ENCODE data around the gene SGIP1. TPM values are rescaled to one million over a fixed set of nuclear protein-coding genes. Genes with fewer than 3 reads are reported as not detected.
A peak's percentile ranks its signal among the peaks of the same experiment; 100 is the strongest.

The SGIP1 gene
- polyA plus RNA-seq, 1 of the 3 experiments (the other 2 are of a cell fraction): 15.5 TPM

DNA sequence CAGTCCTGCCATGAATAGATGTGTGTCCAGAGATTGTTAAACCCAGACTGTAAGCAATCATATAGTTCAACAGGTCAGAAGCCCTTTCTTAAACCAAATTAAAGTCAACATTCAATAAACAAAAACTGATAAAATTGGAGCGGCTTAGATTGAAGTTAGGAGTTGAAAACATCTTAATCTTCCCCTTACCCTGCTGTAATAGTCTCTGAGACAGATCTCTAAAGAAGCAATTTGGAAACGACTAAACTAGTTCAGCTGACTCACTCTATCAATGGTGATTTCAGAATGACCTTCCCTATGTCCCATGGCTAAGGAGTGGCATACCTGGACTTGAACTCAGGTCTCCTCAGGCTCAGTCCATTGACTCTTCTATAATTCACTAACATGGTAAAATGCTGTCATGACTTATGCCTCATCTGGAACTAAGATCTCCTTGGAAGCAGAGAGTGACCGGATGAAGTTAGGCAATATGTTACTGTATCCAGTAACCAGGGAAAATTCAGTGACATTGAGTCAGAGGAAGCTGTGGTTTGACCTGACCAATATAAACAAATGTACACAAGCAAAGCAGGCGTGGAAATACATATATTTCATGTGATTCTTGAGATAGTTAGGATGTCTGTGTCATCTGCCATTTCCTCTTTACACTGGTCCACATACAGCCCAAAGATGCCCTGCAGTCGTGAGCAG, 30.1 kb downstream of the SGIP1 start:
- Histone ChIP-seq H3K4me1 (ENCODE audit: control insufficient read depth in 1 of 2, insufficient read depth in 2 of 2, low read depth in 1 of 2, low read length in 1 of 2) (peaks cover 18 to 26% of the 10 kb centered on the region in 2 experiments), H4K20me1 (ENCODE audit: insufficient read depth) (no peaks in the 10 kb centered on the region), H3K4me3 (ENCODE audit: low read depth in 2 of 2, low read length in 1 of 2) (no peak overlapping the region), H3K27ac (ENCODE audit: low read depth in 2 of 2, low read length in 1 of 2) (peak overlapping the region; percentile 63 to 99), H3K9me3 (no peaks in the 10 kb centered on the region), H3K9ac (peak overlapping the region; percentile 67), H3K79me2 (ENCODE audit: insufficient read depth) (peaks cover 56% of the 10 kb centered on the region), H3K36me3 (replicated peaks in 1 of 2; ENCODE audit: control insufficient read depth in 1 of 2, insufficient read depth in 2 of 2, low read length in 1 of 2) (peaks cover 3 to 5% of the 10 kb centered on the region in 2 experiments), H3K9me2 (no peaks in the 10 kb centered on the region), H3F3A (replicated peaks; ENCODE audit: insufficient read depth) (peaks cover 38% of the 10 kb centered on the region), H2AFZ (ENCODE audit: low read depth) (no peak overlapping the region), H3K4me2 (peak overlapping the region; percentile 69), H3K27me3 (ENCODE audit: insufficient read depth) (no peaks in the 10 kb centered on the region)
- no peak for DNase-seq
- WGBS (ENCODE audit: low lambda C conversion rate): 24% methylated on average over 5 of the region's 5 CpGs
- CTCF ChIA-PET: no interaction called here
- POLR2A ChIA-PET: no interaction called here
- TF ChIP-seq EZH2phosphoT487 (IDR thresholded peaks at IDR 0.05; ENCODE audit: borderline replicate concordance, low read depth): no peak
- TF ChIP-seq NFIC (IDR thresholded peaks at IDR 0.05; ENCODE audit: borderline replicate concordance): peak; percentile 83
- TF ChIP-seq TCF12 (IDR thresholded peaks at IDR 0.05): peak; percentile 95
- TF ChIP-seq EP300 (IDR thresholded peaks at IDR 0.05; ENCODE audit: borderline replicate concordance in 1 of 2, low read depth in 1 of 2, low read length in 1 of 2): peak; percentile 57 to 97; a peak in 3 of 4 replicates
- TF ChIP-seq ELF1 (IDR thresholded peaks at IDR 0.05): no peak
- TF ChIP-seq JUND (IDR thresholded peaks at IDR 0.05): peak; percentile 81
- TF ChIP-seq, protein P1, sequence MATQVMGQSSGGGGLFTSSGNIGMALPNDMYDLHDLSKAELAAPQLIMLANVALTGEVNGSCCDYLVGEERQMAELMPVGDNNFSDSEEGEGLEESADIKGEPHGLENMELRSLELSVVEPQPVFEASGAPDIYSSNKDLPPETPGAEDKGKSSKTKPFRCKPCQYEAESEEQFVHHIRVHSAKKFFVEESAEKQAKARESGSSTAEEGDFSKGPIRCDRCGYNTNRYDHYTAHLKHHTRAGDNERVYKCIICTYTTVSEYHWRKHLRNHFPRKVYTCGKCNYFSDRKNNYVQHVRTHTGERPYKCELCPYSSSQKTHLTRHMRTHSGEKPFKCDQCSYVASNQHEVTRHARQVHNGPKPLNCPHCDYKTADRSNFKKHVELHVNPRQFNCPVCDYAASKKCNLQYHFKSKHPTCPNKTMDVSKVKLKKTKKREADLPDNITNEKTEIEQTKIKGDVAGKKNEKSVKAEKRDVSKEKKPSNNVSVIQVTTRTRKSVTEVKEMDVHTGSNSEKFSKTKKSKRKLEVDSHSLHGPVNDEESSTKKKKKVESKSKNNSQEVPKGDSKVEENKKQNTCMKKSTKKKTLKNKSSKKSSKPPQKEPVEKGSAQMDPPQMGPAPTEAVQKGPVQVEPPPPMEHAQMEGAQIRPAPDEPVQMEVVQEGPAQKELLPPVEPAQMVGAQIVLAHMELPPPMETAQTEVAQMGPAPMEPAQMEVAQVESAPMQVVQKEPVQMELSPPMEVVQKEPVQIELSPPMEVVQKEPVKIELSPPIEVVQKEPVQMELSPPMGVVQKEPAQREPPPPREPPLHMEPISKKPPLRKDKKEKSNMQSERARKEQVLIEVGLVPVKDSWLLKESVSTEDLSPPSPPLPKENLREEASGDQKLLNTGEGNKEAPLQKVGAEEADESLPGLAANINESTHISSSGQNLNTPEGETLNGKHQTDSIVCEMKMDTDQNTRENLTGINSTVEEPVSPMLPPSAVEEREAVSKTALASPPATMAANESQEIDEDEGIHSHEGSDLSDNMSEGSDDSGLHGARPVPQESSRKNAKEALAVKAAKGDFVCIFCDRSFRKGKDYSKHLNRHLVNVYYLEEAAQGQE (IDR thresholded peaks at IDR 0.05; ENCODE audit: low read depth, low read length): no peak
- TF ChIP-seq GATA2 (CRISPR knock-in tag; IDR thresholded peaks at IDR 0.05): no peak
- TF ChIP-seq TEAD4 (IDR thresholded peaks at IDR 0.05; ENCODE audit: borderline replicate concordance, insufficient read depth): peak; percentile 94
- TF ChIP-seq, protein P2, sequence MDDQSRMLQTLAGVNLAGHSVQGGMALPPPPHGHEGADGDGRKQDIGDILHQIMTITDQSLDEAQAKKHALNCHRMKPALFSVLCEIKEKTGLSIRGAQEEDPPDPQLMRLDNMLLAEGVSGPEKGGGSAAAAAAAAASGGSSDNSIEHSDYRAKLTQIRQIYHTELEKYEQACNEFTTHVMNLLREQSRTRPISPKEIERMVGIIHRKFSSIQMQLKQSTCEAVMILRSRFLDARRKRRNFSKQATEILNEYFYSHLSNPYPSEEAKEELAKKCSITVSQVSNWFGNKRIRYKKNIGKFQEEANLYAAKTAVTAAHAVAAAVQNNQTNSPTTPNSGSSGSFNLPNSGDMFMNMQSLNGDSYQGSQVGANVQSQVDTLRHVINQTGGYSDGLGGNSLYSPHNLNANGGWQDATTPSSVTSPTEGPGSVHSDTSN (IDR thresholded peaks at IDR 0.05): peak; percentile 91
- no peak for TF ChIP-seq CHD2 (IDR thresholded peaks at IDR 0.05; ENCODE audit: low read length, partially characterized antibody)
- no peak for TF ChIP-seq RAD21 (IDR thresholded peaks at IDR 0.05; ENCODE audit: low read length)
- TF ChIP-seq MEF2A (IDR thresholded peaks at IDR 0.05; ENCODE audit: borderline replicate concordance, low read depth): 0 out of 2 replicates have a peak, but pooled peaks have one; percentile 7
- TF ChIP-seq, protein P3, sequence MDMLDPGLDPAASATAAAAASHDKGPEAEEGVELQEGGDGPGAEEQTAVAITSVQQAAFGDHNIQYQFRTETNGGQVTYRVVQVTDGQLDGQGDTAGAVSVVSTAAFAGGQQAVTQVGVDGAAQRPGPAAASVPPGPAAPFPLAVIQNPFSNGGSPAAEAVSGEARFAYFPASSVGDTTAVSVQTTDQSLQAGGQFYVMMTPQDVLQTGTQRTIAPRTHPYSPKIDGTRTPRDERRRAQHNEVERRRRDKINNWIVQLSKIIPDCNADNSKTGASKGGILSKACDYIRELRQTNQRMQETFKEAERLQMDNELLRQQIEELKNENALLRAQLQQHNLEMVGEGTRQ (IDR thresholded peaks at IDR 0.05; ENCODE audit: borderline replicate concordance, low read depth, low read length): no peak
- peak; percentile 73; the same call in 1 of the 2 replicates for TF ChIP-seq POLR2AphosphoS5 (IDR thresholded peaks at IDR 0.05; ENCODE audit: low read depth, low read length)
- TF ChIP-seq, protein P4, sequence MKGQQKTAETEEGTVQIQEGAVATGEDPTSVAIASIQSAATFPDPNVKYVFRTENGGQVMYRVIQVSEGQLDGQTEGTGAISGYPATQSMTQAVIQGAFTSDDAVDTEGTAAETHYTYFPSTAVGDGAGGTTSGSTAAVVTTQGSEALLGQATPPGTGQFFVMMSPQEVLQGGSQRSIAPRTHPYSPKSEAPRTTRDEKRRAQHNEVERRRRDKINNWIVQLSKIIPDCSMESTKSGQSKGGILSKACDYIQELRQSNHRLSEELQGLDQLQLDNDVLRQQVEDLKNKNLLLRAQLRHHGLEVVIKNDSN (IDR thresholded peaks at IDR 0.05; ENCODE audit: borderline replicate concordance, low read depth): no peak
- no peak for TF ChIP-seq NRF1 (IDR thresholded peaks at IDR 0.05; ENCODE audit: low read depth, low read length)
- peak; percentile 77; the same call in 1 of the 2 replicates for TF ChIP-seq FOXM1 (IDR thresholded peaks at IDR 0.05; ENCODE audit: low read depth)
- TF ChIP-seq SMC3 (IDR thresholded peaks at IDR 0.05; ENCODE audit: low read depth, low read length): no peak
- TF ChIP-seq, protein P5, sequence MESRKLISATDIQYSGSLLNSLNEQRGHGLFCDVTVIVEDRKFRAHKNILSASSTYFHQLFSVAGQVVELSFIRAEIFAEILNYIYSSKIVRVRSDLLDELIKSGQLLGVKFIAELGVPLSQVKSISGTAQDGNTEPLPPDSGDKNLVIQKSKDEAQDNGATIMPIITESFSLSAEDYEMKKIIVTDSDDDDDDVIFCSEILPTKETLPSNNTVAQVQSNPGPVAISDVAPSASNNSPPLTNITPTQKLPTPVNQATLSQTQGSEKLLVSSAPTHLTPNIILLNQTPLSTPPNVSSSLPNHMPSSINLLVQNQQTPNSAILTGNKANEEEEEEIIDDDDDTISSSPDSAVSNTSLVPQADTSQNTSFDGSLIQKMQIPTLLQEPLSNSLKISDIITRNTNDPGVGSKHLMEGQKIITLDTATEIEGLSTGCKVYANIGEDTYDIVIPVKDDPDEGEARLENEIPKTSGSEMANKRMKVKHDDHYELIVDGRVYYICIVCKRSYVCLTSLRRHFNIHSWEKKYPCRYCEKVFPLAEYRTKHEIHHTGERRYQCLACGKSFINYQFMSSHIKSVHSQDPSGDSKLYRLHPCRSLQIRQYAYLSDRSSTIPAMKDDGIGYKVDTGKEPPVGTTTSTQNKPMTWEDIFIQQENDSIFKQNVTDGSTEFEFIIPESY (IDR thresholded peaks at IDR 0.05; ENCODE audit: borderline replicate concordance, low read depth): peak; percentile 67; the same call in 1 of the 2 replicates
- TF ChIP-seq RFX5 (IDR thresholded peaks at IDR 0.05; ENCODE audit: low read length): no peak
- no peak for TF ChIP-seq TAF1 (IDR thresholded peaks at IDR 0.05; ENCODE audit: borderline replicate concordance, low read depth, low read length)
- TF ChIP-seq, protein P6, sequence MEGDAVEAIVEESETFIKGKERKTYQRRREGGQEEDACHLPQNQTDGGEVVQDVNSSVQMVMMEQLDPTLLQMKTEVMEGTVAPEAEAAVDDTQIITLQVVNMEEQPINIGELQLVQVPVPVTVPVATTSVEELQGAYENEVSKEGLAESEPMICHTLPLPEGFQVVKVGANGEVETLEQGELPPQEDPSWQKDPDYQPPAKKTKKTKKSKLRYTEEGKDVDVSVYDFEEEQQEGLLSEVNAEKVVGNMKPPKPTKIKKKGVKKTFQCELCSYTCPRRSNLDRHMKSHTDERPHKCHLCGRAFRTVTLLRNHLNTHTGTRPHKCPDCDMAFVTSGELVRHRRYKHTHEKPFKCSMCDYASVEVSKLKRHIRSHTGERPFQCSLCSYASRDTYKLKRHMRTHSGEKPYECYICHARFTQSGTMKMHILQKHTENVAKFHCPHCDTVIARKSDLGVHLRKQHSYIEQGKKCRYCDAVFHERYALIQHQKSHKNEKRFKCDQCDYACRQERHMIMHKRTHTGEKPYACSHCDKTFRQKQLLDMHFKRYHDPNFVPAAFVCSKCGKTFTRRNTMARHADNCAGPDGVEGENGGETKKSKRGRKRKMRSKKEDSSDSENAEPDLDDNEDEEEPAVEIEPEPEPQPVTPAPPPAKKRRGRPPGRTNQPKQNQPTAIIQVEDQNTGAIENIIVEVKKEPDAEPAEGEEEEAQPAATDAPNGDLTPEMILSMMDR (IDR thresholded peaks at IDR 0.05): no peak

All from SK-N-SH (cell line).